Stimulated activated CD8-positive, alpha-beta memory T cell treated with anti-CD3 and anti-CD28 coated beads, Interleukin-12 subunit alpha, Interleukin-12 subunit beta, amount 100 ng/mL, for 24 hours (primary cell): Measurements from ENCODE around the gene S100A5.
A peak's percentile ranks its signal among the peaks of the same experiment; 100 is the strongest.
"Not testable (repeated sequence)": the region's sequence is repeated elsewhere in the genome, so short reads cannot be mapped to it uniquely, and the experiment has no call there.

Experiments used
- DNase-seq: peaks from one replicate; pipeline ENCODE4 v3.0.0-alpha.2; 2020; ENCODE audit errors: extremely low read depth

S100A5 gene

GRCh38 chr1:153533689-153534201 is 7.0 kb downstream of the S100A5 start:
- DNase-seq = no peak

- no peak for DNase-seq
Measured at GRCh38 chr1:153532769-153533599, 7.8 kb downstream of the S100A5 start.

GRCh38 chr1:153532181-153532580 is 8.6 kb downstream of the S100A5 start:
- no peak for DNase-seq

GRCh38 chr1:153531638-153532037 is 9.1 kb downstream of the S100A5 start:
- DNase-seq = no peak

GRCh38 chr1:153527683-153528040 is 13.1 kb downstream of the S100A5 start:
- no peak for DNase-seq

- DNase-seq = no peak
Measured at GRCh38 chr1:153527023-153527682, 13.6 kb downstream of the S100A5 start.

GRCh38 chr1:153526132-153526543 is 14.6 kb downstream of the S100A5 start:
- no peak for DNase-seq

- DNase-seq = no peak
Measured at GRCh38 chr1:153525088-153525728, 15.5 kb downstream of the S100A5 start.

GRCh38 chr1:153522353-153523048 is 18.2 kb downstream of the S100A5 start:
- not testable (repeated sequence) for DNase-seq

GRCh38 chr1:153521808-153522207 is 18.9 kb downstream of the S100A5 start:
- not testable (repeated sequence) for DNase-seq

GRCh38 chr1:153520818-153521476 is 19.8 kb downstream of the S100A5 start:
- no peak for DNase-seq

- DNase-seq = not testable (repeated sequence)
Measured at GRCh38 chr1:153520137-153520691, 20.5 kb downstream of the S100A5 start.

- DNase-seq = no peak
Measured at GRCh38 chr1:153519242-153519641, 21.5 kb downstream of the S100A5 start.

- no peak for DNase-seq
Measured at GRCh38 chr1:153515504-153516394, 25.0 kb downstream of the S100A5 start.

GRCh38 chr1:153513666-153514065 is 27.1 kb downstream of the S100A5 start:
- no peak for DNase-seq

GRCh38 chr1:153513023-153513422 is 27.7 kb downstream of the S100A5 start:
- no peak for DNase-seq

GRCh38 chr1:153510984-153511410 is 29.7 kb downstream of the S100A5 start:
- peak; percentile 47 for DNase-seq

GRCh38 chr1:153509729-153510354 is 30.9 kb downstream of the S100A5 start:
- DNase-seq = peak; percentile 42

- DNase-seq = no peak
Measured at GRCh38 chr1:153509036-153509435, 31.7 kb downstream of the S100A5 start.
